ENCODE results near the gene KCNS1.

KCNS1 gene

DNA sequence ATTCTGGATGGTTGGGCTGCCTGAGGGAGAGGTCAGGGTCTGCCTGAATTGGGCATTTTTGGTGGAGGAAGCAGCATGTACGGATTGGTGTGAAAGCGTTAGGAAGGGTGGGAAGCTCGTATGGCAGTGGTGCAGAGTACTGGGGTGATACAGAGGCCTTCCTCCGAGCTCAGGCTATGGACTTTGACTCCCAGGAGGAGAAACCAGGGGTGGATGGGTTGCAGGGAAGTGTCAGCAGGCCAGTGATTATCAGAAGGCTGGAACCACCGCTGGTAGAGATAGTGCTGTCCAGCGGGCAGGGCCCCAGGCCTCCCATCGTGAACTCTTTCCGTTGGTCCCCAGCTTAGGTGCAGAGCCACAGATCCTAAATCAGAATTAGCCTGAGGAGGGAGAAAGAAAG lies 8.7 kb upstream of the KCNS1 start:
- no peak for DNase-seq (ENCODE audit: low read depth)
- no peak overlapping the region for H3K4me3 ChIP-seq (ENCODE audit: low read length)
- TF ChIP-seq, protein P1, sequence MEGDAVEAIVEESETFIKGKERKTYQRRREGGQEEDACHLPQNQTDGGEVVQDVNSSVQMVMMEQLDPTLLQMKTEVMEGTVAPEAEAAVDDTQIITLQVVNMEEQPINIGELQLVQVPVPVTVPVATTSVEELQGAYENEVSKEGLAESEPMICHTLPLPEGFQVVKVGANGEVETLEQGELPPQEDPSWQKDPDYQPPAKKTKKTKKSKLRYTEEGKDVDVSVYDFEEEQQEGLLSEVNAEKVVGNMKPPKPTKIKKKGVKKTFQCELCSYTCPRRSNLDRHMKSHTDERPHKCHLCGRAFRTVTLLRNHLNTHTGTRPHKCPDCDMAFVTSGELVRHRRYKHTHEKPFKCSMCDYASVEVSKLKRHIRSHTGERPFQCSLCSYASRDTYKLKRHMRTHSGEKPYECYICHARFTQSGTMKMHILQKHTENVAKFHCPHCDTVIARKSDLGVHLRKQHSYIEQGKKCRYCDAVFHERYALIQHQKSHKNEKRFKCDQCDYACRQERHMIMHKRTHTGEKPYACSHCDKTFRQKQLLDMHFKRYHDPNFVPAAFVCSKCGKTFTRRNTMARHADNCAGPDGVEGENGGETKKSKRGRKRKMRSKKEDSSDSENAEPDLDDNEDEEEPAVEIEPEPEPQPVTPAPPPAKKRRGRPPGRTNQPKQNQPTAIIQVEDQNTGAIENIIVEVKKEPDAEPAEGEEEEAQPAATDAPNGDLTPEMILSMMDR (conservative IDR thresholded peaks at IDR 0.05; ENCODE audit: low read depth, low read length), result no peak

DNA sequence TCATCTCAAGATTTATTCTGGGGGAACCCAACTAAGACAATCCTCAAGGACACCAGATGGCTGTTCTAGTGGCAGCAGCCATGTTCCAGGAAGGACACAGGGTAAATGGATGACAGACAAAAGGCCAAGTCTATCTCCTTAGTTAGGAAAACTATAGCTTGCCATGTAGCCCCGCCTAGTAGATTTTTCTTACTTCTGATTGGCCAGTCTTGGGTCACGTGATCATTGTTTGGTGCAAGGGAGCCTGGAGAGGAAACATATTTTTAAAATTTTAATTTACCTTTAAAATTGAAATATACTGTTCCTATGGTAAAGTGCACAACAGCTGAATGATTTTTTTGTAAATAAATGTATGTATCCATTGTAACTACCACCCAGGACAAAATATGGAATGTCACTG lies 4.4 kb upstream of the KCNS1 start:
- no peak overlapping the region for H3K4me3 ChIP-seq (ENCODE audit: low read length)
- DNase-seq (ENCODE audit: low read depth), result no peak
- TF ChIP-seq, protein P1 (conservative IDR thresholded peaks at IDR 0.05; ENCODE audit: low read depth, low read length), result no peak

DNA sequence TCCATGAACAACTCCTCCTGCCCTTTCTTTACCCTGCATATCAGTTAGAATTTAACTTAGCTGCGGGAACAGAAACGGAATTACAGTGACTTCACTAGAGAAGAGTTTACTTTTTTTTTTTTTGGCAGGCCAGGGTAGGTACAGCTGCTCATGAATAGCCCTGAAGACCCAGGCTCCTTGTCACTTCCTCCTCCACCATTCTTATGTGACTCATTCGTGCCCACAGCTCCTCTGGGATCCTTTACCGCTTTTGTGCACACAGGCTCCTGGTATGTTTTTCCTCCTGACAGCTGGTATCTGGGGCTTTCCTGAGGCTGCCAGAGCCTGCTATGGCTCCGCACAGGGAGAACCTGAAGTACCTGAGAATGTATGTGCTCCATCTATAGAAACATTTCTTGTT lies 3.9 kb upstream of the KCNS1 start:
- no peak for DNase-seq (ENCODE audit: low read depth)
- TF ChIP-seq, protein P1 (conservative IDR thresholded peaks at IDR 0.05; ENCODE audit: low read depth, low read length), result no peak
- no peak overlapping the region for H3K4me3 ChIP-seq (ENCODE audit: low read length)

DNA sequence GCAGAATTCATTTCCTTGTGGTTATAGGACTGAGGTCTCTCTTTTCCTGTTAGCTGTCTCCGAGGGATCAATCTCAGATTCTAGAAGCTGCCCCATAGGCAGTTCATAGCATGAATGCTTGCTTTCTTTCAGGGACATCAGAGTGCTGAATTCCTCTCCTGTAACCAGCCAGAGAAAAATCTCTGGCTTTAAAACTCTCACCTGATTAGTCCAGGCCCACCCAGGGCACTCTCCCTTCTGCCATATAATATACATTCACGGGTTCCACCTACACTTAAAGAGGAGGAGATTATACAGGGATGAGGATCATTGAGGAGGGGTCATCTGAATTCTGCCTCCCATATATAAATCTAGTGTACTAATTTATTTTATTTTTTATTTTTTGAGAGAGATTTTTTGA lies 2.1 kb upstream of the KCNS1 start:
- no peak overlapping the region for H3K4me3 ChIP-seq (ENCODE audit: low read length)
- no peak for DNase-seq (ENCODE audit: low read depth)
- TF ChIP-seq, protein P1 (conservative IDR thresholded peaks at IDR 0.05; ENCODE audit: low read depth, low read length), result no peak

DNA sequence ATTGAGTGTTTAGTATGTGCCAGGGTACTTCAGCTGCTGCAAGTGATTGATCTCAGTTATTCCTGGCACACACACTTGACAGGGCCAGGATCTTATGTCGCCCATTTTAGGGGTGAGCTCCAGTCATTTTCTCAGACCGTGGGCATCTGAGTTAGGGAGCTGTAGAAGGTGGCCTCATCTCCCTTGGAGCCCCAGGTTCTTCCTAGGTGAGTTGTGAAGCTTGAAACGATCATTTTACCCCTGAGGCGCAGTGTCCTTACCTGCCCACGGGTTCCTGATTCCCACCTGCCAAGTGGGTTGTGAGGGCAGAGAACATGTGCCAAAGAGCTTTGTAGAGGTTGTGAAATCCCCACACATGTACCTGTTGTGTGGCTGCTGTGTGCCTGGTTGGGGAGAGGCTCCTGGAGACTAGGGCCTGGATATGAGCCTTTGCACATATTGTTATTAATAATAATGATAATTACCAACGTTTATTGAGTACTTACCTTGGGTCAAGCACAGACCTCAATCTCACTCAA lies 465 bp upstream of the KCNS1 start:
- DNase-seq (ENCODE audit: low read depth), result no peak
- TF ChIP-seq, protein P1 (conservative IDR thresholded peaks at IDR 0.05; ENCODE audit: low read depth, low read length), result no peak
- H3K4me3 ChIP-seq (ENCODE audit: low read length), result no peak overlapping the region

DNA sequence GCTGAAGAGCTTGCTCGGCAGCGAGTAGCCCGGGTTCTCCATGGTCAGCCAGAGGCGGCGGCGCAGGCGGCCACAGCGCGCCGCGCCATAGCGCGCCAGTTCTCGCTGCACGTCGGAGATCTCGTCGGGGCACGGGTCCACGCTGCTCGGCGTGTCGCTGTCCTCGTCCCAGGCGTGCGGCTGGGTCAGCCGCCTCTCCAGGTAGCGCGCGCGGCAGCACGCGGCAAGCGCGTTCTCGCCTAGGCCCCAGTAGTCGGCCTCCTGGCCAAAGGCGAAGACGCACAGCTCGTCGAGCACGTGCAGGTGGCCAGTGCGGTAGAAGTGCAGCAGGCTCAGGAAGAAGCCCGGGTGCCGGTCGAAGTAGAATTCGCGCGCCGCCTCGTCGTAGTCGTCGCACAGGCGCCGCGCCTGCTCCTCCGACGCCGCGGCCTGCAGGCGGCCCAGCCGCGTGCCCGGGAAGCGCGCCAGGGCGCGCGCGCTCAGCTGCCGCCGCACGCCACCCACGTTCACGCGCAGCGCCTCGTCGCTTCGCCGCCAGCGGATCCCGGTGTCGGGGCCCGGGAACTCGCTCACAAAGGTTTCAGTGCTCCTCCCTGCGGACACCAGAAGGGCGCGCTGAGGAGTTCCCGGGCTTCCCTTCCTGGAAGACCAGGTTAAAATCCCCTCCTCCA lies 2.7 kb downstream of the KCNS1 start:
- DNase-seq (ENCODE audit: low read depth), result no peak

More for the DNA sequence above, 2.7 kb downstream of the KCNS1 start:
- peak overlapping the region; percentile 26 for H3K4me3 ChIP-seq (ENCODE audit: low read length)
- TF ChIP-seq, protein P1 (conservative IDR thresholded peaks at IDR 0.05; ENCODE audit: low read depth, low read length), result peak; percentile 49

Data from retinal pigment epithelial cell (primary cell).